ENCODE results near the gene XXYLT1. TPM values are rescaled to one million over a fixed set of nuclear protein-coding genes. Genes with fewer than 3 reads are reported as not detected.

Gene XXYLT1
- total and polyA plus RNA-seq, 2 of the 4 experiments (the other 2 are of a cell fraction): 14.7 to 18.1 TPM

DNA sequence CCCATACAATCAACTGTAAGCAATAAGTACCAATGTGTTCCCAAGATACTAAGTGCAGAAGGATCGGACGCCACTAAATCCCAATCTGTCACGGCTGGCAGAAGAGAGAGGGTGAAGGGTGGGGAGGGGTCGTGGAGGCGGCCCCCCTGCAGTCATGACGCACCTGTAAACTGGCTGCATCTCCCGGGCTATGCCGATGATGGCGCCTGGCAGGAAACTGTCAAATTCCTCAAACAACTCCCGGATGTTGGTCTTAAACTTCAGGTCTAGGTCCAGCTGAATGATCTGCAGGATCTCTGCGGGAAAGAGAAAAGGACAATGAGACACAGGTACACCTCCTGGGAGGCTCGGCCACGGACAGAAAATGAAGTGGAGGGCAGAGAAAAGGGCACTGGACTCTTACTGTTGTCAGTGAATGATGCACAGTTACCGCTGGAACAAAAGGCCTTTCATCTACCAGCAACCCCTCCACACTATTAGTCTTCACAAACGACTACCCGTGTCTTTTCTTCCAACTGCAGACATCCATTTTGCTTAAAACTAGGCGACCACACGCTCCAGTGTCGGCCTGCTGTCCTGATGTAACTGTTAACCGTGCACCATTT, 114.6 kb downstream of the XXYLT1 start:
- Histone ChIP-seq H3K4me2 (ENCODE audit: low read depth, low read length) (no peak overlapping the region), H3K18ac (ENCODE audit: low read depth, low read length) (no peak overlapping the region; the same call in 1 of the 2 replicates), H2AK5ac (ENCODE audit: low read depth, low read length) (peak overlapping the region; percentile 90; the same call in 1 of the 2 replicates), H2AFZ (replicated peaks; ENCODE audit: low read length, poor library complexity) (no peak overlapping the region), H3K14ac (replicated peaks; ENCODE audit: low read depth, low read length) (peak overlapping the region; percentile 10; the same call in 1 of the 2 replicates), H4K5ac (ENCODE audit: low read depth, low read length) (no peak overlapping the region), H2BK15ac (ENCODE audit: low read depth, low read length) (peak overlapping the region; percentile 96; the same call in 2 of the 3 replicates), H2BK20ac (ENCODE audit: low read depth, low read length) (peak overlapping the region; percentile 88; the same call in 1 of the 2 replicates), H2AK9ac (replicated peaks; ENCODE audit: low read depth, low read length, poor library complexity) (peak overlapping the region; percentile 11), H3K9ac (ENCODE audit: low read depth, low read length) (no peak overlapping the region), H4K8ac (ENCODE audit: low read depth in 2 of 2, low read length in 2 of 2) (peak overlapping the region; percentile 0 to 82; a peak in 2 of 4 replicates), H2BK120ac (ENCODE audit: low read depth, low read length) (peak overlapping the region; percentile 91), H4K91ac (ENCODE audit: insufficient read depth, low read depth, low read length) (peak overlapping the region; percentile 88), H3K79me1 (ENCODE audit: low read depth in 1 of 2, low read length in 2 of 2) (peaks cover 22 to 58% of the 10 kb centered on the region in 2 experiments), H4K20me1 (ENCODE audit: insufficient read depth, low read length) (no peaks in the 10 kb centered on the region), H3K56ac (ENCODE audit: extremely low read depth, insufficient read depth, low read length) (no peak overlapping the region), H3K27me3 (ENCODE audit: control insufficient read depth, insufficient read depth, low read length) (no peaks in the 10 kb centered on the region), H3K4me3 (ENCODE audit: insufficient read depth, low read depth, low read length) (no peak overlapping the region), H3K27ac (ENCODE audit: insufficient read depth, low read length) (no peak overlapping the region), H3K9me3 (ENCODE audit: control insufficient read depth, insufficient read depth, low read length) (no peaks in the 10 kb centered on the region), H2BK5ac (ENCODE audit: low read depth, low read length, poor library complexity, severe bottlenecking) (no peak overlapping the region), H3K4ac (ENCODE audit: low read depth, low read length) (peak overlapping the region; percentile 58), H3K36me3 (ENCODE audit: control insufficient read depth, insufficient read depth, low read length) (no peaks in the 10 kb centered on the region), H3K9me1 (ENCODE audit: insufficient read depth, low read length) (peaks cover 57% of the 10 kb centered on the region), H3K4me1 (ENCODE audit: control insufficient read depth, insufficient read depth, low read length) (peaks cover 44% of the 10 kb centered on the region), H3K23ac (ENCODE audit: low read depth, low read length) (no peak overlapping the region)
- ChIA-PET POLR2A (ENCODE audit: unreplicated experiment) (no interaction called here), CTCF (no interaction called here)
- no TSS peak for BruUV-seq (replicated peaks)
- intact Hi-C loops (cut with micrococcal nuclease) (loop anchor here (10.0 kb wide), 1 partner anchor 98 kb away; no protein-coding TSS in a partner anchor), in situ Hi-C loops (cut with MboI; ENCODE audit: low sequenced_read_pairs) (no loop called here), dilution Hi-C loops (cut with HindIII; ENCODE audit: low sequenced_read_pairs, unreplicated experiment) (no loop called here)
- 100% methylated on average over 10 of the region's 20 CpGs; no CpG with 5 or more reads in 1 of the 2 experiments for WGBS, 2 experiments (ENCODE audit: extremely low coverage in 2 of 2, insufficient read length in 1 of 2)
- no peak for DNase-seq
- ATAC-seq (ENCODE audit: low read depth): no peak
- TF ChIP-seq CEBPB (IDR thresholded peaks at IDR 0.05; ENCODE audit: low read depth, low read length) (no peak), RCOR1 (IDR thresholded peaks at IDR 0.05; ENCODE audit: insufficient replicate concordance, low read length) (no peak), RAD21 (IDR thresholded peaks at IDR 0.05; ENCODE audit: low read length) (no peak), MAZ (IDR thresholded peaks at IDR 0.05; ENCODE audit: borderline replicate concordance, low read depth, low read length) (no peak), CHD1 (IDR thresholded peaks at IDR 0.05; ENCODE audit: low read depth, low read length) (no peak), ELK1 (IDR thresholded peaks at IDR 0.05; ENCODE audit: borderline replicate concordance, low read depth, low read length) (no peak)

Measured in IMR-90 (cell line).